GM23338 (cell line): ENCODE results near the gene TOX2. TPM values are rescaled to one million over a fixed set of nuclear protein-coding genes. Genes with fewer than 3 reads are reported as not detected.

Source experiments
- ATAC-seq: fragments of 200-7000 bp; cut with Tn5 transposase; 3 replicates; pipeline ENCODE4 v1.9.1; 2020
- DNase-seq: peaks from one replicate; pipeline ENCODE4 v3.0.0-alpha.2; 2015; ENCODE audit warnings: low spot score
- H2AFZ ChIP-seq: fragments of 200-600 bp; sonication (generic); 2 replicates; pipeline ENCODE4 v1.8.0; 2016; ENCODE audit warnings: antibody characterized with exemption, mild to moderate bottlenecking, moderate library complexity
- H3F3A ChIP-seq: fragments of 200-600 bp; sonication (generic); replicated peaks from 2 replicates; pipeline ENCODE4 v1.8.0; 2017; ENCODE audit warnings: antibody characterized with exemption, mixed run types, low read depth
- H3K27ac ChIP-seq: fragments of 200-600 bp; sonication (generic); 2 replicates; pipeline ENCODE4 v1.6.1; 2016; ENCODE audit warnings: low read depth
- H3K27me3 ChIP-seq: fragments of 200-600 bp; sonication (generic); 2 replicates; pipeline ENCODE4 v1.8.0; 2016; ENCODE audit warnings: mild to moderate bottlenecking, mixed run types, moderate library complexity; ENCODE audit not compliant: insufficient read depth
- H3K36me3 ChIP-seq: fragments of 200-600 bp; sonication (generic); 2 replicates; pipeline ENCODE4 v1.8.0; 2016; ENCODE audit warnings: mild to moderate bottlenecking; ENCODE audit not compliant: insufficient read depth
- H3K4me1 ChIP-seq: fragments of 200-600 bp; sonication (generic); 2 replicates; pipeline ENCODE4 v1.8.0; 2016; ENCODE audit warnings: mild to moderate bottlenecking, moderate library complexity; ENCODE audit not compliant: insufficient read depth
- H3K4me2 ChIP-seq: fragments of 200-600 bp; sonication (generic); 2 replicates; pipeline ENCODE4 v1.7.1; 2017; ENCODE audit warnings: mixed run types
- H3K4me3 ChIP-seq: fragments of 200-600 bp; sonication (generic); 2 replicates; pipeline ENCODE4 v1.6.1; 2016; ENCODE audit warnings: mixed run types
- H3K79me2 ChIP-seq: fragments of 200-600 bp; sonication (generic); replicated peaks from 2 replicates; pipeline ENCODE4 v1.8.0; 2017; ENCODE audit warnings: mild to moderate bottlenecking; ENCODE audit not compliant: insufficient read depth
- H3K9me2 ChIP-seq: fragments of 200-600 bp; sonication (generic); 2 replicates; pipeline ENCODE4 v1.8.0; 2017; ENCODE audit not compliant: insufficient read depth
- H4K20me1 ChIP-seq: fragments of 200-600 bp; sonication (generic); replicated peaks from 2 replicates; pipeline ENCODE4 v1.8.0; 2017; ENCODE audit warnings: mild to moderate bottlenecking; ENCODE audit not compliant: insufficient read depth
- H3K27ac Mint-ChIP-seq: 2 replicates; pipeline ENCODE4 v1.8.0; 2020; ENCODE audit warnings: inconsistent platforms, mild to moderate bottlenecking, moderate library complexity, mixed read lengths
- H3K27me3 Mint-ChIP-seq: 3 replicates; pipeline ENCODE4 v1.8.0; 2022; ENCODE audit warnings: low read depth, mild to moderate bottlenecking, moderate library complexity, mixed read lengths, inconsistent platforms; ENCODE audit not compliant: insufficient read depth, poor library complexity
- H3K36me3 Mint-ChIP-seq: 3 replicates; pipeline ENCODE4 v1.8.0; 2021; ENCODE audit warnings: low read depth, mild to moderate bottlenecking, inconsistent platforms, moderate library complexity, mixed read lengths
- H3K4me1 Mint-ChIP-seq: 3 replicates; pipeline ENCODE4 v1.8.0; 2020; ENCODE audit warnings: mild to moderate bottlenecking, inconsistent platforms, mixed read lengths
- H3K4me3 Mint-ChIP-seq: 3 replicates; pipeline ENCODE4 v1.8.0; 2021; ENCODE audit warnings: moderate library complexity, mild to moderate bottlenecking, inconsistent platforms, mixed read lengths
- H3K9me3 Mint-ChIP-seq: 3 replicates; pipeline ENCODE4 v1.8.0; 2020; ENCODE audit warnings: moderate library complexity, mild to moderate bottlenecking, inconsistent platforms, mixed read lengths
- CREB1 ChIP-seq: fragments of 250-450 bp; sonication (Bioruptor Pico); IDR thresholded peaks from 2 replicates; pipeline ENCODE4 v1.5.0; 2020; ENCODE audit warnings: low read depth, mild to moderate bottlenecking, moderate library complexity
- ZNF462 ChIP-seq: fragments of 250-450 bp; sonication (Bioruptor Pico); IDR thresholded peaks from 2 replicates; pipeline ENCODE4 v1.5.0; 2020; ENCODE audit warnings: mild to moderate bottlenecking, moderate library complexity
- polyA plus RNA-seq: library from polyadenylated mRNA; unstranded; fragments of >200 nt; fragmentation: Nextera tagmentation; extraction: Ambion mirVana; gene quantifications from 2 replicates; pipeline ENCODE4 v1.2.1, GENCODE V29; 2016
- total RNA-seq: library from RNA; depleted of rRNA; stranded (reverse); fragments of >200 nt; shearing (Covaris generic); gene quantifications from 2 replicates; pipeline ENCODE4 v1.2.3, GENCODE V29; 2014

The TOX2 gene
- total and polyA plus RNA-seq, 2 experiments from 2014 or later, result 1.4 to 1.5 TPM

GRCh38 chr20:43973671-43974450 lies 59.2 kb downstream of the TOX2 start (continued):
- TF ChIP-seq ZNF462, result no peak

GRCh38 chr20:43974695-43975094 lies 60.0 kb downstream of the TOX2 start:
- Mint-ChIP-seq H3K4me3 (no peak overlapping the region), H3K36me3 (no peaks in the 10 kb centered on the region), H3K27me3 (peaks cover 2% of the 10 kb centered on the region), H3K4me1 (no peaks in the 10 kb centered on the region), H3K9me3 (no peaks in the 10 kb centered on the region), H3K27ac (no peak overlapping the region)
- Histone ChIP-seq H3K9me2 (0 out of 2 replicates have a peak, but pooled peaks cover 2% of the 10 kb centered on the region), H3F3A (no peaks in the 10 kb centered on the region), H3K27me3 (no peaks in the 10 kb centered on the region), H2AFZ (no peak overlapping the region), H3K4me1 (no peaks in the 10 kb centered on the region), H3K27ac (no peak overlapping the region), H3K4me2 (no peak overlapping the region), H3K36me3 (no peaks in the 10 kb centered on the region), H3K4me3 (no peak overlapping the region), H3K79me2 (no peaks in the 10 kb centered on the region), H4K20me1 (no peaks in the 10 kb centered on the region)
- no peak for ATAC-seq
- DNase-seq, result no peak
- no peak for TF ChIP-seq CREB1 (CRISPR knock-in tag)
